HG02970 (cell line): ENCODE results near the gene SLC25A11.

Source experiments
- ATAC-seq: cut with Tn5 transposase; IDR thresholded peaks from one replicate; pipeline ENCODE4 v1.9.1; 2021; ENCODE audit warnings: mild to moderate bottlenecking, moderate library complexity, moderate number of reproducible peaks; ENCODE audit not compliant: unreplicated experiment, low FRiP score

Gene SLC25A11

GRCh38 chr17:4896332-4897197 lies 43.3 kb downstream of the SLC25A11 start:
- no peak for ATAC-seq

DNA sequence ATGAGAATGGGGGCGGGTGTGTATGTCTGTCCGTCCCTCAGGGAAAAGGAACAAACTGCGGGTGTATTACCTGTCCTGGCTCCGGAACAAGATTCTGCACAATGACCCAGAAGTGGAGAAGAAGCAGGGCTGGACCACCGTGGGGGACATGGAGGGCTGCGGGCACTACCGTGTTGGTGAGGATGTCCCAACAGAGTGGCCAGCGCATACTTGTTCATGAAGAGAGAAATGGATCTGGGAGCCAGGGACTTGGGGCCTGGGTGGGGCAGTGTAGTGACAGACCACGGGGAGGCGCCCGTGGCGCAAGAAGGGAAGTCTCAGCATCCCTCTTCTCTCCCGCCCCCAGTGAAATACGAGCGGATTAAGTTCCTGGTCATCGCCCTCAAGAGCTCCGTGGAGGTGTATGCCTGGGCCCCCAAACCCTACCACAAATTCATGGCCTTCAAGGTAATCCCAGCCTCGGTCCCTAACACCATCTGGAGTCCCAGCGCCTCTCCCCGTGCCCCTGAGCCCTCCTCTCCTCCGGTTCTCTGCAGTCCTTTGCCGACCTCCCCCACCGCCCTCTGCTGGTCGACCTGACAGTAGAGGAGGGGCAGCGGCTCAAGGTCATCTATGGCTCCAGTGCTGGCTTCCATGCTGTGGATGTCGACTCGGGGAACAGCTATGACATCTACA lies 44.1 kb downstream of the SLC25A11 start:
- ATAC-seq: no peak

DNA sequence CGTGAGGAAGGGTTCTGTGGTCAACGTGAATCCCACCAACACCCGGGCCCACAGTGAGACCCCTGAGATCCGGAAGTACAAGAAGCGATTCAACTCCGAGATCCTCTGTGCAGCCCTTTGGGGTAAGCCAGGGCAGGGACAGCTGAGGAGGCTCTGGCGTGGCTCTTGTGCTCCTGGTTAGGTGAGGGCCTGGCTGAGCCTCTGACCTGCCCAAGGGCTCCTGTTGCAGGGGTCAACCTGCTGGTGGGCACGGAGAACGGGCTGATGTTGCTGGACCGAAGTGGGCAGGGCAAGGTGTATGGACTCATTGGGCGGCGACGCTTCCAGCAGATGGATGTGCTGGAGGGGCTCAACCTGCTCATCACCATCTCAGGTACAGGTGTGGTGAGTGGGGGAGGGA lies 44.7 kb downstream of the SLC25A11 start:
- ATAC-seq: no peak

DNA sequence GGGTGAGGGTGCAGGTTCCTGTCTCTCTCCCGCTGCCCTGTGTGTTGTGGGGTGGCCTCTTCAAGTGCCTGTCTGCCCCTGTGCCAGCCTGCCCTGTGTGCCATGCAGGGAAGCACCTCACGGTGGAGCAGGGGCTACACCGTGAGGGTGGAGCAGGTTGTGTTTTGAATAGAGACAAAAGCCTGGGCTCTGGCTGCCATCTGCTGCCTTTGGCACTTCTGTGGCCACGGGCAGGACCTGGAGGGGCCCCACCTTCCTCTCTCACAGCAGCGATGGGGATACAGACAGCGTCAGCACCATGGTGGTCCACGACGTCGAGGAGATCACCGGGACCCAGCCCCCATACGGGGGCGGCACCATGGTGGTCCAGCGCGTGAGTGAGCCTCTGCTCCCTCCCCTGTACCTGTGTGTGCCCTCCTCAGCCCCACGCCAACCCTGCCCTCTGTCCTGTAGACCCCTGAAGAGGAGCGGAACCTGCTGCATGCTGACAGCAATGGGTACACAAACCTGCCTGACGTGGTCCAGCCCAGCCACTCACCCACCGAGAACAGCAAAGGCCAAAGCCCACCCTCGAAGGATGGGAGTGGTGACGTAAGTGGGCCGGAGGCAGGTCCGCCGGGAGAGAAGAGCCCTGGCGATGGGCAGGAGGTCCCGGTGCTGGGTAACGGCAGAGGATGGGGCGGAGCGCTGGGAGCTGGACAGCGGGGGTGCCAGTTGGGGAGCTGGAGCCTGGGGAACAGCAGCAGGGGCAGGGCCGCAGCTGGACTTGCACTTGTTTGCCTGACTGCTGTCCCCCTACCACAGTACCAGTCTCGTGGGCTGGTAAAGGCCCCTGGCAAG lies 45.9 kb downstream of the SLC25A11 start:
- ATAC-seq: no peak

GRCh38 chr17:4893272-4893671 lies 46.6 kb downstream of the SLC25A11 start:
- ATAC-seq: no peak

DNA sequence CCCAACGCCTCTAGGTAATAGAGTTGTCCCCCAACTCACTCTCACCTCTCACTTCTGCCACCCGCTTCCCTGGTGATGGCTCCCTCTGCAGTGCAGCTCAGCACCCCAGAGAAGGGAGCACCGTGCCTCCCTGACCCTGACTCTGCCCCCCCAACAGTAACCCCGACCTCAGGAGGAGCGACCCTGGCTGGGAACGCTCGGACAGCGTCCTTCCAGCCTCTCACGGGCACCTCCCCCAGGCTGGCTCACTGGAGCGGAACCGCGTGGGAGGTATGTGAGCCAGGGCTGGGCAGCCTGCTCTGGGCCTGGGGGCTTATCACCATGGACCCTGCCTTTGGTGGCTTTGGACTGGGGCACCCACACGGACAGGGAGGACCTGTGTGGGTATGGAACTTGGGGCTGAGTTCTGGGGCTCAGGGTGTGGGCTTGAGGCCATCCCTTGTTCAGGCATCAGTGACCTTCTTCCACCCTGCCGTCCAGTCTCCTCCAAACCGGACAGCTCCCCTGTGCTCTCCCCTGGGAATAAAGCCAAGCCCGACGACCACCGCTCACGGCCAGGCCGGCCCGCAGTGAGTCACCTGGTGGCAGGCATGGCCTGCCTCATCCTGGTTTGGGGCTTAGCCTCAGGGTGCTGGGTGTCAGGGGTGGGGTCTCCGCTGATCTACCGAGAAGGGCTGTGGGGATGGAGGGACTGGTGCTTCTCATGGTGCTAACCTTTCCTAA lies 47.2 kb downstream of the SLC25A11 start:
- ATAC-seq: no peak

DNA sequence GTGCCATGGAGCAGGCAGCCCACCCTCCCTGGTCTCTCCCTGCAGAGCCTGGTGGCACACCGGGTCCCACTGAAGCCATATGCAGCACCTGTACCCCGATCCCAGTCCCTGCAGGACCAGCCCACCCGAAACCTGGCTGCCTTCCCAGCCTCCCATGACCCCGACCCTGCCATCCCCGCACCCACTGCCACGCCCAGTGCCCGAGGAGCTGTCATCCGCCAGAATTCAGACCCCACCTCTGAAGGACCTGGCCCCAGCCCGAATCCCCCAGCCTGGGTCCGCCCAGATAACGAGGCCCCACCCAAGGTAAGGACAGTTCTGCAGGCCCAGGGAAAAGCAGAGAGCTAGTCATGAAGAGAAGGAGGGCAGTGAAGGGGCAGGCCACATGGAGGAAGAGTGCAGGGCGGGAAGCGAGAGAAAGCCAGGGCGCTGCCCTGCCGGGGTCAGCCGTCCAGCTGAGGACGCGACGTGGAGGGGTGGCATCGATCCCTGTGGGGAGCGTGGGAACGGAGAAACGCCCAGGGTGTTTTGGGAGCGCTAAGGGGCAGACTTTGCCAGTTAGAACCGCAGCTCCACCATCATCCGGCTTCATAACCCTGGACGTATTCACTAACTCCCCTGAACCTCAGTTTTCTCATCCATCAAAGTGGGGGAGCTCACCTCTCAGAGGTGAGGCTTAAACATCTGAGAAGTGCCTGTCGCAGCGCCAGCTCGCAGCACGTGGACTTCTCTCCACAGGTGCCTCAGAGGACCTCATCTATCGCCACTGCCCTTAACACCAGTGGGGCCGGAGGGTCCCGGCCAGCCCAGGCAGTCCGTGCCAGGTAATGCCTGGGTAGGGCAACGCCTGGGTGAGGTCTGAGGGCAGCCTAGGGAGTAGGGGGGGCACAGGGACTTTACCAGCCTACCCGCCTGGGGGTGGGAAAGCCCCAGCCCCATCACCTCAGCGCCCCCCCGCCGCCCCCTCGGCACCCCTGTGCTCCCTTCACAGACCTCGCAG lies 48.1 kb downstream of the SLC25A11 start:
- ATAC-seq: no peak

GRCh38 chr17:4887581-4887980 lies 52.3 kb downstream of the SLC25A11 start:
- no peak for ATAC-seq
